22Rv1 (cell line): ENCODE results near the gene USP5.

Experiments
- H3K27ac ChIP-seq: fragments of 450-650 bp; 2 replicates; pipeline ENCODE4 v1.5.1; 2017
- CTCF ChIP-seq: fragments of 450-650 bp; IDR thresholded peaks from 2 replicates; pipeline ENCODE4 v1.5.1; 2017; ENCODE audit warnings: mild to moderate bottlenecking
- ZFX ChIP-seq: fragments of 450-650 bp; IDR thresholded peaks from 2 replicates; pipeline ENCODE4 v1.6.1; 2017; ENCODE audit warnings: antibody characterized with exemption, borderline replicate concordance

Gene USP5

GRCh38 chr12:6830999-6831398 is 21.0 kb upstream of the USP5 start:
- peak overlapping the region; percentile 92 for H3K27ac ChIP-seq
- no peak for TF ChIP-seq CTCF
- TF ChIP-seq ZFX = no peak

GRCh38 chr12:6831450-6831995 is 20.4 kb upstream of the USP5 start:
- no peak for TF ChIP-seq ZFX
- TF ChIP-seq CTCF = no peak
- peak overlapping the region; percentile 26; the same call in 1 of the 2 replicates for H3K27ac ChIP-seq

- H3K27ac ChIP-seq = peak overlapping the region; percentile 26; the same call in 1 of the 2 replicates
- TF ChIP-seq ZFX (no peak), CTCF (no peak)
These were observed 19.8 kb upstream of the USP5 start for GRCh38 chr12:6832125-6832524.

GRCh38 chr12:6833189-6833890 is 18.6 kb upstream of the USP5 start:
- H3K27ac ChIP-seq = peak overlapping the region; percentile 25; the same call in 1 of the 2 replicates
- TF ChIP-seq CTCF (no peak), ZFX (no peak)

GRCh38 chr12:6834254-6834653 is 17.7 kb upstream of the USP5 start:
- TF ChIP-seq CTCF (no peak), ZFX (no peak)
- peak overlapping the region; percentile 25 for H3K27ac ChIP-seq

GRCh38 chr12:6834873-6835272 is 17.1 kb upstream of the USP5 start:
- TF ChIP-seq ZFX (no peak), CTCF (no peak)
- peak overlapping the region; percentile 25 for H3K27ac ChIP-seq

- TF ChIP-seq ZFX (no peak), CTCF (no peak)
- peak overlapping the region; percentile 25; the same call in 1 of the 2 replicates for H3K27ac ChIP-seq
These were observed 15.1 kb upstream of the USP5 start for GRCh38 chr12:6836851-6837250.
